HG03469 (cell line): ENCODE results near the gene XRRA1.

Experiments used
- ATAC-seq: cut with Tn5 transposase; IDR thresholded peaks from one replicate; pipeline ENCODE4 v1.9.1; 2021; ENCODE audit warnings: mild to moderate bottlenecking, moderate library complexity, moderate number of reproducible peaks; ENCODE audit not compliant: unreplicated experiment

XRRA1 gene

GRCh38 chr11:74950374-74950969, 1.6 kb upstream of the XRRA1 start:
- no peak for ATAC-seq

GRCh38 chr11:74949753-74950137, 854 bp upstream of the XRRA1 start:
- no peak for ATAC-seq

DNA sequence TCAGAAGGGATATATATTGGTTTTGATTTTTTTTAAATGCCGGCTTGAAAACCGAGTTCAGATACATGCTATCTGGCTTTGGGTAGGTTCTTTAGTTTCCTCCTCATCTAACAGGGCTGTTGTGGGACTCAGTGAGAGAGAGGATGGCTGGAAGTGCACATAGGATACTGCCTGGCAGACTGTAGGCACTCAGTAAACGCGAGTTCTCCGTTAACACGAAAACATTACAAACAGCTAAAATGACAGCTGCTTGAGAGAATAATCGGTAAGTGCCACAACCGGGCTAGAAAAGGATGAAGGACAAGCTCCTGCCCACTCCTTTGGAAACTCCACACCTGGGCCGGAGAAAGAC, 369 bp downstream of the XRRA1 start:
- ATAC-seq: peak; percentile 5

- no peak for ATAC-seq
Observed at GRCh38 chr11:74942073-74942759, 6.7 kb downstream of the XRRA1 start.

GRCh38 chr11:74941492-74941891, 7.4 kb downstream of the XRRA1 start:
- ATAC-seq: no peak

- ATAC-seq: no peak
Observed at GRCh38 chr11:74937696-74938475, 11.0 kb downstream of the XRRA1 start.

- ATAC-seq: no peak
Observed at GRCh38 chr11:74936976-74937375, 11.9 kb downstream of the XRRA1 start.

GRCh38 chr11:74936087-74936486, 12.8 kb downstream of the XRRA1 start:
- no peak for ATAC-seq

GRCh38 chr11:74935285-74935684, 13.6 kb downstream of the XRRA1 start:
- no peak for ATAC-seq

GRCh38 chr11:74933765-74934164, 15.1 kb downstream of the XRRA1 start:
- ATAC-seq: no peak

- no peak for ATAC-seq
Observed at GRCh38 chr11:74932797-74933196, 16.1 kb downstream of the XRRA1 start.

DNA sequence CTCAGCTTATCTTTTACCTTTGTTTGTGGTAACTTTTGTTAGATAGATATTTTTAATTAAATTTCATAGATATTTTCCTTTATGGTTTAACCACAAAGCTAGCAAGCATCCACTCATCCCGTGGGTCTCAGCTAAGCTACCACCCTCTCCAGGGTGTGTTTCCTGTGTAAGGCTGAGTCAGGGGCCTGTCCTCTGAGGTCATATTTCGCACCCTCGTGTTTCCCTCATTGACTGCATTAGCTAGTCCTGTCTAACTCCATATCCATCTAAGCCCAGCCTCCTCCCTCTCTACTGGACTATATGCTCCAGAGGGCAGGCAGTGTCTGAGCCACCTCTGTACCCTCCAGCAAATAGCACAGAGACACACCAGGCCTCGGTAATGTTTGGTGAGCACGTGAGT, 16.7 kb downstream of the XRRA1 start:
- no peak for ATAC-seq

GRCh38 chr11:74929431-74930363, 19.2 kb downstream of the XRRA1 start:
- ATAC-seq: peak; percentile 56

DNA sequence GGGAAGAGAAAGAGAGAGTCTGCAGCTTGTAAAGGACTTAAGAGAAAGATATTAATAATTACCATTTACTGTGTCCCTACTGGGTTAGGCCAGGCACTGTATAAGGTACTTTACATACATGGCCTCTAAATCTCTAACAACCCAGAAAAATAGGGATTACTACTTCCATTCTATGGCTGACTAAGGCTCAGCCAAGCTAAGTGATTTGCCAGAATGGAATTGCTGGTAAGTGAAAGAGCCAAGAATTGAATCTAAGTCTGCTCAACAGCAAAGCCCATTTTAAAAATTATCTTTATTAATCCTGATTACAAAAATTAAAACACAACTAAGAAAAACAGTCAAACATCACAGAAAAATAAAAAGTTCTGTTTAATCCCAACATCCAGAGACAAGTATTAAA, 21.4 kb downstream of the XRRA1 start:
- ATAC-seq: no peak

GRCh38 chr11:74926304-74927030, 22.4 kb downstream of the XRRA1 start:
- ATAC-seq: no peak

- ATAC-seq: no peak
Observed at GRCh38 chr11:74925281-74925680, 23.6 kb downstream of the XRRA1 start.

DNA sequence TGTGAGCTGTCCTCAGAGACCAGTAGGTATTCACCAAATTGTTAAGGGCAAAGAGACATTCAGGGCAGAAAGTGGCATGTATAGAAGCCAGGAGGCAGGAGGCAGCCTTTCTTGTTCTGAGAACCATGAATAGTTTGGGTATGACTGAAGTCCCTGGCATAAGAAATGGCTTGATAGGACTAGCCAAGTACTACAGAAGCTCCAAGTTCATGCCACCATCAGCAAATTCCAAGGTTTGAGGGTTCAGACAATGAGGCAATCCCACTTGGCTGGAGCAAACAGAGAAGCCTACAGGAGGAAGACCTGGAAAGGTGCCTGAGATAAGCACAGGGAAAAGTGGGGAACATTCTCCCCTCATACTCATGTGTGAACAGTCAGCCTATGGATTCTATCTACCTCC, 25.8 kb downstream of the XRRA1 start:
- no peak for ATAC-seq

DNA sequence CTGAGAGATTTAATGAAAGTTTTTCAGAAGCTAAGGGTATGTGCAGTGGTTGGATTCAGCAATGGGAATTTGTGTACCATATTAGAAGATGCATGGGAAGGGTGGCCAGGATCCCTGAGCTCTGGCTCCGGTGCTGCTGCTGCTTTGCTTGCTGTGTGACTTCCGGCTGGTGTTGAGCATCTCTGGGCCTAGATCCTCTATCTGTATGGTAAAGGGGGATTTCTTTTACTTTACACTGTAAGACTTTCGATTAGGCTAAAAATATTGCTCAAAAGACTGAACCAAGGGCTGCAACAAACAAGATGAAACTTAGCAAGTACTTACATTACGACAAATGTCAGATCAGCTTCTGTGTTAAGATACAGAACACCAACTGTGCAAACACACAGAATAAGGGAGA, 39.1 kb downstream of the XRRA1 start:
- ATAC-seq: no peak

DNA sequence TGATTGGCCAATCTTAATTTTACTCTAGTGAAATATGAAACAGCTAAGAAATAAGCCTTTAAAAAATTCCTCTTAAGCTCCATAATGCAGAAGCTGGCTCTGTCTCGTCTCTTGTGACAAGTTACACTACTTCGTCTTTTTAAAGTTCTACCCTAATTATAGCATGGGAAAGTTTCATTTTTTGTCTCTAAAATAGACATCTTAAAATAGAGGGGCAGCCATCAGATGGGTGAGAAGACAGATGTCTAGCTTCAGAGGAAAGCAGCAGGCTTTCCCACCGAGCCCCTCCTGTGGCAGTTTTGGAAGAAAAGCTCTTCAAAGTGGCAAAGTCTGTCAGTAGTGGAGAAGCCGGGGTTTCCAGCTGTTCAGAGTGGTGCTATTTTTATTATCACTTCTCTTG, 39.5 kb downstream of the XRRA1 start:
- no peak for ATAC-seq

DNA sequence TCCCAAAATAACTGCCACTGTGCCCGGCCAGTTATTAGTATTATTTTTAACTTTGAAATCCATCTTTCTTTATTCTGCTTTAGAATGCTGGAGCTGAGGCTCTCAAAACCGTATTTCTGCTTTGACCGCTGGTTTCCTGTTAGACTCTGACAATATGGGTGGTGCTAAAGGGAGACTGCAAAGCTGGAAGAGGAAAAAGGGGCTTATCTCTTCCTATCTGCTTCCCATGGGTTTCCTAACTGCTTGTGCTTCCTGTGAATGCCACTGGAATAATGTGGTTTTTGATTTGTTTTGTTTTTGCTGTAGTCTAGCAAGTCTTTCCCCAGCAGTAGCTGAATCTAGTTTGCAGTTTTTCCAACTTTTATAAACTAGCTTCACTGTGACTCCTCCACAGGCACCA, 43.6 kb downstream of the XRRA1 start:
- ATAC-seq: no peak
